ENCODE measurements around the gene STXBP4. TPM values are rescaled to one million over a fixed set of nuclear protein-coding genes. Genes with fewer than 3 reads are reported as not detected.

Gene STXBP4
- total RNA-seq, 1 experiment from 2014 or later: 16.8 TPM

- H3K4me1 ChIP-seq: no peaks in the 10 kb centered on the region
- TF ChIP-seq, protein P1, sequence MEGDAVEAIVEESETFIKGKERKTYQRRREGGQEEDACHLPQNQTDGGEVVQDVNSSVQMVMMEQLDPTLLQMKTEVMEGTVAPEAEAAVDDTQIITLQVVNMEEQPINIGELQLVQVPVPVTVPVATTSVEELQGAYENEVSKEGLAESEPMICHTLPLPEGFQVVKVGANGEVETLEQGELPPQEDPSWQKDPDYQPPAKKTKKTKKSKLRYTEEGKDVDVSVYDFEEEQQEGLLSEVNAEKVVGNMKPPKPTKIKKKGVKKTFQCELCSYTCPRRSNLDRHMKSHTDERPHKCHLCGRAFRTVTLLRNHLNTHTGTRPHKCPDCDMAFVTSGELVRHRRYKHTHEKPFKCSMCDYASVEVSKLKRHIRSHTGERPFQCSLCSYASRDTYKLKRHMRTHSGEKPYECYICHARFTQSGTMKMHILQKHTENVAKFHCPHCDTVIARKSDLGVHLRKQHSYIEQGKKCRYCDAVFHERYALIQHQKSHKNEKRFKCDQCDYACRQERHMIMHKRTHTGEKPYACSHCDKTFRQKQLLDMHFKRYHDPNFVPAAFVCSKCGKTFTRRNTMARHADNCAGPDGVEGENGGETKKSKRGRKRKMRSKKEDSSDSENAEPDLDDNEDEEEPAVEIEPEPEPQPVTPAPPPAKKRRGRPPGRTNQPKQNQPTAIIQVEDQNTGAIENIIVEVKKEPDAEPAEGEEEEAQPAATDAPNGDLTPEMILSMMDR (IDR thresholded peaks at IDR 0.05; ENCODE audit: insufficient read depth in 1 of 2, low read depth in 1 of 2, low read length in 1 of 2, severe bottlenecking in 1 of 2, unreplicated experiment in 1 of 2): no peak
- no peak overlapping the region for H3K27ac Mint-ChIP-seq (ENCODE audit: unreplicated experiment)
- H3K4me3 Mint-ChIP-seq (ENCODE audit: unreplicated experiment): no peak overlapping the region
- peaks cover 8% of the 10 kb centered on the region for H3K9me3 Mint-ChIP-seq (ENCODE audit: unreplicated experiment)
- no peak overlapping the region for H3K4me3 ChIP-seq (ENCODE audit: low read depth, low read length)
- no peaks in the 10 kb centered on the region for H3K36me3 Mint-ChIP-seq (ENCODE audit: insufficient read depth, unreplicated experiment)
- no TSS peak for BruUV-seq (replicated peaks)
- intact Hi-C loops (cut with micrococcal nuclease; ENCODE audit: unreplicated experiment): no loop called here
- POLR2A ChIA-PET: no interaction called here
- no peaks in the 10 kb centered on the region for H3K36me3 ChIP-seq (ENCODE audit: control insufficient read depth, insufficient read depth, low read length)
- no peak for DNase-seq
- H3K4me1 Mint-ChIP-seq (ENCODE audit: low read depth, unreplicated experiment): peaks cover 6% of the 10 kb centered on the region
- H3K27me3 Mint-ChIP-seq (ENCODE audit: insufficient read depth, unreplicated experiment): no peaks in the 10 kb centered on the region
- CTCF ChIA-PET: no interaction called here
- H3K27me3 ChIP-seq (replicated peaks; ENCODE audit: control insufficient read depth, insufficient read depth, low read length): no peaks in the 10 kb centered on the region
- H3K9me3 ChIP-seq: no peaks in the 10 kb centered on the region
Observed at GRCh38 chr17:54977744-54978143, 9.2 kb downstream of the STXBP4 start.

DNA sequence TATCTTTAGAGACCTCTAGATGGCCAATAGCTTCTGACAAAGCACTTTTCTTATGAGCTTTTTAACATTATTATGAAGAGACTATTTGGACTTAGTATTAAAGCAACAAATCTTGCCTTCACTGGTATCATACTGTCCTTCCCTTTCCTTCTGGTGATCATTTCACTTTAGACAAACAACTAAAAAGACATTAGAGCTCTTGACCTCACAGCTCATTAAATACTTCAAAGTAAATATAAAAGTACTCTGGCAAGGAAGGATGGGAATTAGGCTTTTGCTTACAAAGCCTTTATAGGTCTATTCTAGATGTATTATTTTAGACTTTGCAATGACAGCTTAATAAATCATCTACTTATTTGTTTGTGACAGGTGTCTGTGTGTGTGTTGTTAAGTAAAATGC, 11.1 kb downstream of the STXBP4 start:
- H3K27ac Mint-ChIP-seq (ENCODE audit: unreplicated experiment): no peak overlapping the region
- POLR2A ChIA-PET: interaction anchor here (1.0 kb wide), 1 partner anchor 11 kb away, joined by 4 read pairs; the partner anchor contains the start of genes COX11 and STXBP4

GRCh38 chr17:54980375-54980774, 11.8 kb downstream of the STXBP4 start:
- no peaks in the 10 kb centered on the region for H3K27me3 ChIP-seq (replicated peaks; ENCODE audit: control insufficient read depth, insufficient read depth, low read length)
- Mint-ChIP-seq H3K27me3 (ENCODE audit: insufficient read depth, unreplicated experiment) (no peaks in the 10 kb centered on the region), H3K4me3 (ENCODE audit: unreplicated experiment) (no peak overlapping the region), H3K27ac (ENCODE audit: unreplicated experiment) (no peak overlapping the region), H3K4me1 (ENCODE audit: low read depth, unreplicated experiment) (peaks cover 6% of the 10 kb centered on the region), H3K36me3 (ENCODE audit: insufficient read depth, unreplicated experiment) (no peaks in the 10 kb centered on the region), H3K9me3 (ENCODE audit: unreplicated experiment) (peaks cover 8% of the 10 kb centered on the region)
- no peaks in the 10 kb centered on the region for H3K4me1 ChIP-seq
- H3K36me3 ChIP-seq (ENCODE audit: control insufficient read depth, insufficient read depth, low read length): no peaks in the 10 kb centered on the region
- POLR2A ChIA-PET: no interaction called here
- BruUV-seq (replicated peaks): no TSS peak
- intact Hi-C loops (cut with micrococcal nuclease; ENCODE audit: unreplicated experiment): no loop called here
- no peaks in the 10 kb centered on the region for H3K9me3 ChIP-seq
- CTCF ChIA-PET: no interaction called here
- H3K4me3 ChIP-seq (ENCODE audit: low read depth, low read length): no peak overlapping the region
- no peak for DNase-seq
- TF ChIP-seq, protein P1 (IDR thresholded peaks at IDR 0.05; ENCODE audit: insufficient read depth in 1 of 2, low read depth in 1 of 2, low read length in 1 of 2, severe bottlenecking in 1 of 2, unreplicated experiment in 1 of 2): no peak

More for the DNA sequence above, 11.1 kb downstream of the STXBP4 start:
- TF ChIP-seq, protein P1 (IDR thresholded peaks at IDR 0.05; ENCODE audit: insufficient read depth in 1 of 2, low read depth in 1 of 2, low read length in 1 of 2, severe bottlenecking in 1 of 2, unreplicated experiment in 1 of 2): no peak
- H3K9me3 Mint-ChIP-seq (ENCODE audit: unreplicated experiment): peaks cover 8% of the 10 kb centered on the region
- CTCF ChIA-PET: no interaction called here
- no peaks in the 10 kb centered on the region for H3K27me3 ChIP-seq (replicated peaks; ENCODE audit: control insufficient read depth, insufficient read depth, low read length)
- no peaks in the 10 kb centered on the region for H3K4me1 ChIP-seq
- DNase-seq: no peak
- H3K4me1 Mint-ChIP-seq (ENCODE audit: low read depth, unreplicated experiment): peaks cover 6% of the 10 kb centered on the region
- no peak overlapping the region for H3K4me3 ChIP-seq (ENCODE audit: low read depth, low read length)
- H3K9me3 ChIP-seq: no peaks in the 10 kb centered on the region
- H3K4me3 Mint-ChIP-seq (ENCODE audit: unreplicated experiment): no peak overlapping the region
- intact Hi-C loops (cut with micrococcal nuclease; ENCODE audit: unreplicated experiment): no loop called here
- no TSS peak for BruUV-seq (replicated peaks)
- H3K36me3 Mint-ChIP-seq (ENCODE audit: insufficient read depth, unreplicated experiment): no peaks in the 10 kb centered on the region
- H3K36me3 ChIP-seq (ENCODE audit: control insufficient read depth, insufficient read depth, low read length): no peaks in the 10 kb centered on the region
- no peaks in the 10 kb centered on the region for H3K27me3 Mint-ChIP-seq (ENCODE audit: insufficient read depth, unreplicated experiment)

Measured in Caco-2 (cell line).